GM12892 (cell line): ENCODE measurements around the gene ZNF382.

ENCODE experiments used
- DNase-seq: peaks from one replicate; pipeline ENCODE4 v3.0.0; 2011; ENCODE audit not compliant: insufficient read length
- FAIRE-seq: peaks from 2 replicates; lab custom pipeline; 2011; peaks lifted over from hg19 to GRCh38; lab: Jason Lieb, UNC
- POLR2A ChIP-seq: IDR thresholded peaks from 2 replicates; pipeline ENCODE4 v1.6.1; 2011; ENCODE audit warnings: low read depth, low read length, control low read depth
- POLR2AphosphoS5 ChIP-seq: IDR thresholded peaks from 2 replicates; pipeline ENCODE4 v1.6.1; 2011; ENCODE audit warnings: low read depth, low read length, control low read depth
- TAF1 ChIP-seq: IDR thresholded peaks from 2 replicates; pipeline ENCODE4 v1.6.1; 2011; ENCODE audit warnings: low read depth, mild to moderate bottlenecking, control low read depth, low read length, borderline replicate concordance

ZNF382 gene

DNA sequence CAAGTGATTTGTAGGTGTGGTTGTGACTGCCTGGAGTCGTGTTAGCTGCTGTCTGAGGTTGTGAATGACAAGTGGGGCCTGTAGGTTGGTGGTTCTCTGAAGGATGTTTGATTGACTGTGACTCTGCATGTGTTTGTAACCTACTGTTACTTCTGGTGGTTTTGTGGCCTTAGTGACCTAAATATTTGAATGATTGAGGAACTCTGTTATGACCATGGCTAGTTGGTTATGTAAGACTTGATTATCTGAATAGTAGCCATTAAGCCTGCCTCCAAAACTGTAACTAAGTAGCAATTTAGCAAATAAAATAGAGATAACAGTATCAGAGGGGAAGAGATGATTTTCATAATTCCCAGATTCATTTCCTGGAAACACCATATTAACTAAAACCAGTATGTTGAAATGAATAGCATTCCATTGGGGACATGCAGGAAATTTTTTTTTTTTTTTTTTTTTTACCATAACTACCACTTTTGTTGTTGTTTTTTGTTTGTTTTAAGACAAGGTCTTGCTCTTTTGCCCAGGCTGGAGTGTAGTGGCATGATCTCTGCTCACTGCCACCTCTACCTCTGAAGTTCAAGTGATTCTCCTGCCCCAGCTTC lies 865 bp downstream of the ZNF382 start:
- no peak for DNase-seq
- no peak for TF ChIP-seq POLR2AphosphoS5
- TF ChIP-seq TAF1 = no peak
- TF ChIP-seq POLR2A = no peak
- no peak for FAIRE-seq

DNA sequence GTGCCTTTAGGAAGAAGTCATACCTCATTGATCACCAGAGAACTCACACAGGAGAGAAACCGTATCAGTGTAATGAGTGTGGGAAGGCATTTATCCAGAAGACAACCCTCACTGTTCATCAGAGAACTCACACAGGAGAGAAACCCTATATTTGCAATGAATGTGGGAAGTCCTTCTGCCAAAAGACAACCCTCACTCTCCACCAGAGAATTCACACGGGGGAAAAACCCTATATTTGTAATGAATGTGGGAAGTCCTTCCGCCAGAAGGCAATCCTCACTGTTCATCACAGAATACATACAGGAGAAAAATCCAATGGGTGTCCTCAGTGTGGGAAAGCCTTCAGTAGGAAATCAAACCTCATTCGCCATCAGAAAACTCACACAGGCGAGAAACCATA lies 21.9 kb downstream of the ZNF382 start:
- FAIRE-seq (no peak), DNase-seq (no peak)
- no peak for TF ChIP-seq POLR2A

DNA sequence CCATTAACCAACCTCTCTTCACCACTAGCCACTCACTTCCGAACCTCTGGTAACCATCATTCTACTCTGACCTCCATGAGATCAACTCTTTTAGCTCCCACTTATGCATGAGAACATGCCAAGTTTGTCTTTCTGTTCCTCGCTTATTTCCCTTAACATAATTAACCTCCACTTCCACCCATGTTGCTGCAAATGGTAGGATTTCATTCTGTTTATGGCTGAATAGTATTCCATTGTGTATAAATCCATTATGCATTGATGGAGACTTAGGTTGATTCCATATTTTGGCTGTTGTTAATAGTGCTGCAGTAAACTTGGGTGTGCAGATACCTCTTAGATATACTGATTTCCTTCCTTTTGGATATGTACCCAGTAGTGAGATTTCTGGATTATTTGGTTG lies 30.2 kb downstream of the ZNF382 start:
- FAIRE-seq (no peak), DNase-seq (no peak)
- no peak for TF ChIP-seq POLR2AphosphoS5
- no peak for TF ChIP-seq TAF1
- no peak for TF ChIP-seq POLR2A

DNA sequence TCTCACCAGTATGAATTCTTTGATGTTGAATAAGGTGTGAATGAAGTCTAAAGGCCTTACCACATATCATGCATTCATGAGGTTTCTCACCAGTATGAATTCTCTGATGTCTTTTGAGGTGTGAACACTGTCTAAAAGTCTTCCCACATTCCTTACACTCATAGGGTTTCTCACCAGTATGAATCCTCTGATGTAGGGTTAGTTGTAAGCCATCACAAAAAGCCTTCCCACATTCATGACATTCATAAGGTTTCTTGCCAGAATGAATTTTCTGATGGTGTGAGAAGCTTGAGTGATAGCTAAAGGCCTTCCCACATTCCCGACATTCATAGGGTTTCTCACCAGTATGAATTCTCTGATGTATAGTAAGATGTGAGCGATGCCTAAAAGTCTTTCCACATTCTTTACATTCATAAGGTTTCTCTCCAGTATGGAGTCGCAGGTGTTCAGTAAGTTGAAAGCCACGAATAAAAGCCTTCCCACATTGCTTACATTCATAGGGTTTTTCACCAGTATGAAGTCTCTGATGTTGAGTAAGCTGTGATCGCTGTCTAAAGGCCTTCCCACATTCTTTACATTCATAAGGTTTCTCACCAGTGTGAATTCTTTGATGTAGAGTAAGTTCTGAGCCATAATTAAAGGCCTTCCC lies 33.9 kb downstream of the ZNF382 start:
- DNase-seq (no peak), FAIRE-seq (no peak)
- no peak for TF ChIP-seq POLR2AphosphoS5
- TF ChIP-seq TAF1 = no peak
- TF ChIP-seq POLR2A = no peak

DNA sequence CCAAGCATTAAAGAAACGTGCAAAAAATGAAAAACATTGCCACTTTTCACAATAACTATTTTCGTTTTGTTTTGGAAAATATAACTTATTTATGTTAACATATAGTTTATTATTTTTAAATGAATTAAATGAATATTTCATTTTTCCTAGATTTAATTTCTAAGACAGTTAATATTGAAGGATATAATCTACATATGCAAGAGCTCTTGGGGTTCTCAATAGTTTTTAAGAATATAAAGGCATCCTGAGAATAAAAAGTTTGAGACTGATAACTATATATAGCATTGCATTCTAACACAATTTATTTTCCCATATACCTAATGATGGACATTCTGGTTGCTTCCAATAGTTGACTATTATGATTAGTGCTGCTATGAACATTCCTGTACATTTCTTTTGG lies 41.6 kb downstream of the ZNF382 start:
- FAIRE-seq (no peak), DNase-seq (no peak)
- TF ChIP-seq TAF1 (no peak), POLR2A (no peak), POLR2AphosphoS5 (no peak)

DNA sequence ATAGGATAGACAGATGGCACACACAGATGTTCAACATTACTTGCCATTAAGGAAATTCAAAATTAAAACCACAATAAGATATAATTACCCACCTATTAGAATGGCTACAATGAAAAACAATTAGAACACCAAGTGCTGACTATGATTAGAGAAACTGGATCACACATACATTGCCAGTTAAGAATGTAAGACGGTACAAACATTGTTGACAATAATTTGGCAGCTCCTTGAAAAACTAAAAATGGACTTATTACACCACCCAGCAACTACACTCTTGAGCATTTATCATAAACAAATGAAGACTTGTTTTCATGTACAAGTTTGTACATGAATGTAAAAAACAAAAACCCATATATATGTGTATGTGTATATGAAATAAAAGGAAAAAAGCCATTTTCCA lies 47.8 kb downstream of the ZNF382 start:
- no peak for DNase-seq
- TF ChIP-seq POLR2A (no peak), TAF1 (no peak), POLR2AphosphoS5 (no peak)
- no peak for FAIRE-seq

DNA sequence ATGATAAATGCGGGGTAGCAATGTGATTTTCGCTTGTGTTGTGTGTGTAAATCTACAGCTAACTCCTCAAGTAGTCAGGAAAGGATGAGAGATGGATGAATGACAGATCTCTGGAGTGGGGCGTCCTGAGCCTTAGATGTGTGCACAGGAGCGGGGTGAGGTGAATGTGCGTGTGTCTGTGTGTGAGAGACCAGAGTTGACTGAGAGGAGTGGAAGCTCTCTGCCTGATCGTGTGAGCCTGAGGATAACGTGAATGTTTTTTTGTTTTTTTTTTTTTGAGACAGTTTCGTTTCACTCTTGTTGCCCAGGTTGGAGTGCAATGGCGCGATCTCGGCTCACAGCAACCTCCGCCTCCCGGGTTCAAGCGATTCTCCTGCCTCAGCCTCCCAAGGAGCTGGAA lies 60.7 kb downstream of the ZNF382 start:
- DNase-seq = no peak
- FAIRE-seq = no peak
- TF ChIP-seq POLR2AphosphoS5 = no peak
- TF ChIP-seq POLR2A = no peak
- TF ChIP-seq TAF1 = no peak

DNA sequence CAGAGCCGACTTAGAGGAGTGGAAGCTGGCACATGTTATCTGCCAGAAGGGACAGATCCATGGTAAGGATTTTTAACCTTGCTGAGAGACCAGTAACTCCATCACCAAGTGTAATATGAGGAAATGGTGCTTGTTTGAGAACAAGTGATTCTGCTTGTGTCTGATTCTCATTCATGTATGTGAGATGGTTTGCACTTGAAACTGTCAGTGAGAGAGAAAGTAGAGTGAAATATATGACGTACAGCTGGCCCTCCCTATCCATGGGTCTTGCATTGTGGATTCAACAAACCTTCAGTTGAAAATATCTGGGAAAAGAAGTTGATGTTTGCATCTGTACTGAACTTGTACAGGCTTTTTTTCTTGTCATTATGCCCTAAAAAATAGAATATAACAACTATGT lies 63.5 kb downstream of the ZNF382 start:
- FAIRE-seq (no peak), DNase-seq (no peak)
- no peak for TF ChIP-seq POLR2AphosphoS5
- TF ChIP-seq TAF1 = no peak
- TF ChIP-seq POLR2A = no peak

DNA sequence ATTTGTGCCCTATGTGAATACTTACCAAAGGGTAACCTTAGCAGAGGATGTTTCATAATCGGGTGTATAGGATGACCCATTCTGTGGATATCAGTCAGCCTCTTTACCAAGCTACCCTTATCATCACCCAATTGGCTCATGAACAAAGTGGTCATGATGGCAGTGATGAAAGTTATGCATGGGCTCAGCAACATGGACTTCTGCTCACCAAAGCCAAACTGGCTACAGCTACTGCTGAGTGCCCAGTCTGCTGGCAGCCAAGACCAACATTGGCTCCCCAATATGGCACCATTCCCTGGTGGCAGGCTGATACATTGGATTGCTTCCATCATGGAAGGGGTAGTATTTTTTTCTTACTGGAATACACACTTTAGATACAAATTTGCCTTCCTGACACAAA lies 67.3 kb downstream of the ZNF382 start:
- TF ChIP-seq TAF1 = no peak
- no peak for TF ChIP-seq POLR2A
- no peak for TF ChIP-seq POLR2AphosphoS5
- DNase-seq (no peak), FAIRE-seq (no peak)

DNA sequence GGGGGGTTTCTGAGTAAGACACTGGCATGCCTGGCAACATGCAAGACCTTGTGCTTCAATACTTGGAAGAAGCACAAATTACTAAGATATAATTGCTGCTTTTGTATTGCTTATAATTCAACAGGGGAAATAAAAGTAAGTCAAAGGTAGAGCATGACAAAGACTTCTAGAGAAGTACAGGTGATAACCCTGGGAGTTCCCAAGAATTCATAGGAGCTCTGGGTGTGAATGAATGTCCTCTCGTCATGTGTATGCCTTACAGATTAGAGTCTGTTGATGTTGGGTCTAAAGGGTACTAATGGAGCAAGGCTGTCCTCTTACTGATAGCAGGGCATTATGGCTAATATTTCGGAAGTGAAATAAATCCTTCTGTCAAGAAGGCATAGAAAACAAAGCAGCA lies 69.1 kb downstream of the ZNF382 start:
- no peak for FAIRE-seq
- TF ChIP-seq POLR2AphosphoS5 (no peak), TAF1 (no peak), POLR2A (no peak)
- DNase-seq = no peak

DNA sequence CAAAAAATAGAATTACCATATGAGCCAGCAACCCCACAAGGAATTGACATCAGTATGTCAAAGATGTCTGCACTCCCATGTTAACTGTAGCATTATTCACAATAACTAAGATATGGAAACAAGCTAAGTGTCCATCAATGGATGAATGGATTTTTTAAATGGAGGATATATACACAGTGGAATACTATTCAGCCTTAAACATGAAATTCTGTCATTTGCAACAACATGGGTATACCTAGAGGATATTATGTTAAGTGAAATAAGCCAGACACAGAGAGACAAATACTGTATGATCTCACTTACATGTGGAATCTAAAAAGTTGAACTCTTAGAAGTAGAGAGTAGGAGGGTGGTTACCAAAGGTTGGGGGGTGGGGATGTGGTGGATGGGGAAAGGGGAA lies 74.3 kb downstream of the ZNF382 start:
- FAIRE-seq = no peak
- DNase-seq = no peak
- TF ChIP-seq POLR2A = no peak
- no peak for TF ChIP-seq TAF1
- no peak for TF ChIP-seq POLR2AphosphoS5
